A172 (cell line): ENCODE measurements around the gene GLRA1. TPM values are rescaled to one million over a fixed set of nuclear protein-coding genes. Genes with fewer than 3 reads are reported as not detected.
A peak's percentile ranks its signal among the peaks of the same experiment; 100 is the strongest.
"Not testable (repeated sequence)": the region's sequence is repeated elsewhere in the genome, so short reads cannot be mapped to it uniquely, and the experiment has no call there.

Source experiments
- DNase-seq: peaks from one replicate; pipeline ENCODE4 v3.0.0-alpha.2; 2015; ENCODE audit warnings: low spot score
- total RNA-seq: library from RNA; depleted of rRNA; stranded (reverse); fragments of >200 nt; shearing (Covaris generic); gene quantifications from 2 replicates; pipeline ENCODE4 v1.2.3, GENCODE V29; 2014

The GLRA1 gene
- total RNA-seq, 1 experiment from 2014 or later: not detected

- no peak for DNase-seq
Observed at GRCh38 chr5:151820271-151820670, 104.4 kb downstream of the GLRA1 start.

- DNase-seq: no peak
Observed at GRCh38 chr5:151819830-151820229, 104.8 kb downstream of the GLRA1 start.

- no peak for DNase-seq
Observed at GRCh38 chr5:151815051-151815450, 109.6 kb downstream of the GLRA1 start.

GRCh38 chr5:151812757-151813309 is 111.8 kb downstream of the GLRA1 start:
- DNase-seq: peak; percentile 36

- peak; percentile 51 for DNase-seq
Observed at GRCh38 chr5:151811593-151812321, 112.9 kb downstream of the GLRA1 start.

GRCh38 chr5:151810897-151811296 is 113.8 kb downstream of the GLRA1 start:
- DNase-seq: no peak

GRCh38 chr5:151810449-151810848 is 114.2 kb downstream of the GLRA1 start:
- no peak for DNase-seq

- no peak for DNase-seq
Observed at GRCh38 chr5:151808451-151809169, 116.0 kb downstream of the GLRA1 start.

GRCh38 chr5:151805414-151806223 is 119.0 kb downstream of the GLRA1 start:
- DNase-seq: no peak

- DNase-seq: no peak
Observed at GRCh38 chr5:151800532-151800931, 124.1 kb downstream of the GLRA1 start.

GRCh38 chr5:151799407-151799806 is 125.2 kb downstream of the GLRA1 start:
- DNase-seq: peak; percentile 38

- no peak for DNase-seq
Observed at GRCh38 chr5:151798674-151799073, 126.0 kb downstream of the GLRA1 start.

- DNase-seq: no peak
Observed at GRCh38 chr5:151795426-151795825, 129.2 kb downstream of the GLRA1 start.

- DNase-seq: no peak
Observed at GRCh38 chr5:151793358-151793757, 131.3 kb downstream of the GLRA1 start.

- DNase-seq: no peak
Observed at GRCh38 chr5:151787817-151788216, 136.8 kb downstream of the GLRA1 start.

GRCh38 chr5:151786468-151786867 is 138.2 kb downstream of the GLRA1 start:
- no peak for DNase-seq

- no peak for DNase-seq
Observed at GRCh38 chr5:151784141-151784540, 140.5 kb downstream of the GLRA1 start.

- DNase-seq: not testable (repeated sequence)
Observed at GRCh38 chr5:151783664-151784063, 141.0 kb downstream of the GLRA1 start.

- no peak for DNase-seq
Observed at GRCh38 chr5:151781201-151781600, 143.4 kb downstream of the GLRA1 start.

GRCh38 chr5:151780348-151780747 is 144.3 kb downstream of the GLRA1 start:
- no peak for DNase-seq

GRCh38 chr5:151779531-151780125 is 145.0 kb downstream of the GLRA1 start:
- no peak for DNase-seq
